H9 (cell line): ENCODE data around the gene ALOX5. TPM values are rescaled to one million over a fixed set of nuclear protein-coding genes. Genes with fewer than 3 reads are reported as not detected.

Experiments
- DNase-seq: peaks from one replicate; pipeline ENCODE4 v3.0.0-alpha.2; 2017
- H2AFZ ChIP-seq: one replicate; pipeline ENCODE4 v1.6.1; 2013; ENCODE audit warnings: mild to moderate bottlenecking, low read length, control low read depth, moderate library complexity
- H2AK5ac ChIP-seq: 2 replicates; pipeline ENCODE4 v1.6.1; 2013; ENCODE audit warnings: low read length, control low read depth, mixed read lengths; ENCODE audit not compliant: insufficient read length
- H2BK120ac ChIP-seq: one replicate; pipeline ENCODE4 v1.6.1; 2013; ENCODE audit warnings: low read depth, mild to moderate bottlenecking, low read length, control low read depth, inconsistent platforms; ENCODE audit not compliant: poor library complexity, severe bottlenecking
- H2BK12ac ChIP-seq: 2 replicates; pipeline ENCODE4 v1.6.1; 2013; ENCODE audit warnings: low read length, control low read depth, mixed read lengths, low read depth; ENCODE audit not compliant: insufficient read length
- H2BK15ac ChIP-seq: 2 replicates; pipeline ENCODE4 v1.6.1; 2013; ENCODE audit warnings: low read depth, low read length, control low read depth
- H2BK20ac ChIP-seq: one replicate; pipeline ENCODE4 v1.6.1; 2013; ENCODE audit warnings: low read depth, mild to moderate bottlenecking, low read length, control low read depth, inconsistent platforms; ENCODE audit not compliant: poor library complexity, severe bottlenecking
- H2BK5ac ChIP-seq: 2 replicates; pipeline ENCODE4 v1.6.1; 2013; ENCODE audit warnings: low read length, control low read depth, mixed read lengths; ENCODE audit not compliant: insufficient read length
- H3K14ac ChIP-seq: 2 replicates; pipeline ENCODE4 v1.6.1; 2013; ENCODE audit warnings: low read length, control low read depth; ENCODE audit not compliant: insufficient read depth
- H3K18ac ChIP-seq: 2 replicates; pipeline ENCODE4 v1.6.1; 2013; ENCODE audit warnings: low read depth, mild to moderate bottlenecking, mixed read lengths, low read length, control low read depth; ENCODE audit not compliant: insufficient read length
- H3K23ac ChIP-seq: 2 replicates; pipeline ENCODE4 v1.6.1; 2013; ENCODE audit warnings: low read length, control low read depth, mixed read lengths, low read depth; ENCODE audit not compliant: insufficient read length
- H3K23me2 ChIP-seq: 2 replicates; pipeline ENCODE4 v1.6.1; 2013; ENCODE audit warnings: low read depth, mild to moderate bottlenecking, mixed read lengths, low read length, control low read depth; ENCODE audit not compliant: insufficient read length, poor library complexity, severe bottlenecking
- H3K27ac ChIP-seq: 2 replicates; pipeline ENCODE4 v1.5.1; 2013; ENCODE audit warnings: low read length, control low read depth, mixed read lengths, low read depth; ENCODE audit not compliant: insufficient read length
- H3K27me3 ChIP-seq: 2 replicates; pipeline ENCODE4 v1.6.1; 2013; ENCODE audit warnings: low read length, control low read depth, inconsistent platforms; ENCODE audit not compliant: insufficient read depth
- H3K4ac ChIP-seq: 2 replicates; pipeline ENCODE4 v1.6.1; 2013; ENCODE audit warnings: low read depth, mild to moderate bottlenecking, control low read depth, inconsistent platforms, low read length, moderate library complexity
- H3K4me1 ChIP-seq: 2 replicates; pipeline ENCODE4 v1.6.1; 2013; ENCODE audit warnings: low read length, control low read depth, inconsistent platforms; ENCODE audit not compliant: insufficient read depth
- H3K4me2 ChIP-seq: 2 replicates; pipeline ENCODE4 v1.6.1; 2013; ENCODE audit warnings: low read length, control low read depth, mixed read lengths; ENCODE audit not compliant: insufficient read length, insufficient read depth
- H3K56ac ChIP-seq: 2 replicates; pipeline ENCODE4 v1.6.1; 2013; ENCODE audit warnings: low read depth, mild to moderate bottlenecking, mixed read lengths, low read length, control low read depth; ENCODE audit not compliant: insufficient read length
- H3K79me1 ChIP-seq: 2 replicates; pipeline ENCODE4 v1.6.1; 2013; ENCODE audit warnings: low read depth, mild to moderate bottlenecking, moderate library complexity, low read length, control low read depth, inconsistent platforms; ENCODE audit not compliant: insufficient read depth, poor library complexity, severe bottlenecking
- H3K79me2 ChIP-seq: 2 replicates; pipeline ENCODE4 v1.6.1; 2013; ENCODE audit warnings: low read length, control low read depth, inconsistent platforms; ENCODE audit not compliant: insufficient read depth
- H3K9ac ChIP-seq: 2 replicates; pipeline ENCODE4 v1.6.1; 2013; ENCODE audit warnings: low read length, control low read depth, mixed read lengths; ENCODE audit not compliant: insufficient read length; ENCODE audit errors: extremely low read depth
- H3K9me3 ChIP-seq: one replicate; pipeline ENCODE4 v1.6.1; 2013; ENCODE audit warnings: low read depth, low read length, inconsistent platforms; ENCODE audit not compliant: control insufficient read depth
- H3T11ph ChIP-seq: one replicate; pipeline ENCODE4 v1.6.1; 2013; ENCODE audit warnings: mild to moderate bottlenecking, low read length, control low read depth, inconsistent platforms
- H4K20me1 ChIP-seq: one replicate; pipeline ENCODE4 v1.6.1; 2013; ENCODE audit not compliant: control insufficient read depth, insufficient read length, insufficient read depth
- H4K5ac ChIP-seq: 2 replicates; pipeline ENCODE4 v1.6.1; 2013; ENCODE audit warnings: low read depth, mild to moderate bottlenecking, mixed read lengths, low read length, control low read depth; ENCODE audit not compliant: insufficient read length
- H4K8ac ChIP-seq: replicated peaks from 2 replicates; pipeline ENCODE4 v1.6.1; 2013; ENCODE audit warnings: low read length, control low read depth, mixed read lengths, low read depth; ENCODE audit not compliant: insufficient read length
- H4K91ac ChIP-seq: 2 replicates; pipeline ENCODE4 v1.6.1; 2013; ENCODE audit warnings: low read depth, mild to moderate bottlenecking, moderate library complexity, mixed read lengths, low read length, control low read depth; ENCODE audit not compliant: insufficient read length
- H3K27ac Mint-ChIP-seq, 3 experiments: 2 replicates in 2 of 3; 3 replicates in 1 of 3; pipeline ENCODE4 v1.8.0; 2020 to 2021; ENCODE audit warnings: mixed read lengths in 3 of 3, mild to moderate bottlenecking in 1 of 3, moderate library complexity in 1 of 3
- H3K27me3 Mint-ChIP-seq: 2 replicates; pipeline ENCODE4 v1.8.0; 2021; ENCODE audit warnings: low read depth, mild to moderate bottlenecking, moderate library complexity, mixed read lengths
- H3K36me3 Mint-ChIP-seq, 3 experiments: 2 replicates in 2 of 3; 3 replicates in 1 of 3; pipeline ENCODE4 v1.8.0; 2020 to 2021; ENCODE audit warnings: low read depth in 3 of 3, mixed read lengths in 3 of 3; ENCODE audit not compliant: insufficient read depth in 1 of 3
- H3K4me1 Mint-ChIP-seq, 2 experiments: 2 replicates each; pipeline ENCODE4 v1.8.0; 2020; ENCODE audit warnings: mixed read lengths in 2 of 2
- H3K4me3 Mint-ChIP-seq, 2 experiments: 2 replicates in 1 of 2; 3 replicates in 1 of 2; pipeline ENCODE4 v1.8.0; 2020 to 2021; ENCODE audit warnings: mild to moderate bottlenecking in 2 of 2, mixed read lengths in 2 of 2, moderate library complexity in 1 of 2
- H3K9me3 Mint-ChIP-seq, 2 experiments: 2 replicates in 1 of 2; 3 replicates in 1 of 2; pipeline ENCODE4 v1.8.0; 2020; ENCODE audit warnings: mild to moderate bottlenecking in 2 of 2, mixed read lengths in 2 of 2, moderate library complexity in 1 of 2
- CTCF ChIP-seq: fragments of 200-600 bp; sonication (generic); conservative IDR thresholded peaks from 3 replicates; pipeline ENCODE4 v1.8.0; 2021; ENCODE audit warnings: antibody characterized with exemption, mild to moderate bottlenecking
- WGBS: extraction: QIAGEN DNeasy Blood & Tissue Kit; methylation state at CpG from one replicate; pipeline ENCODE4 v1.1.7; 2013; ENCODE audit warnings: missing lambda C conversion rate, low lambda C conversion rate, mixed read lengths; ENCODE audit not compliant: insufficient read length; ENCODE audit errors: extremely low coverage; 5-methylcytosine and 5-hydroxymethylcytosine counted together
- total RNA-seq: library from RNA; stranded (reverse); gene quantifications from 2 replicates; pipeline ENCODE4 v1.2.1, GENCODE V29; 2021

The ALOX5 gene
- total RNA-seq, 1 experiment from 2014 or later: 3.7 TPM

GRCh38 chr10:45370202-45370955 is 3.6 kb upstream of the ALOX5 start:
- Histone ChIP-seq H2BK20ac (no peak overlapping the region), H3K56ac (no peak overlapping the region), H3K27ac (no peak overlapping the region), H3K23me2 (peaks cover 12% of the 10 kb centered on the region), H3K4me2 (no peak overlapping the region), H3K18ac (no peak overlapping the region), H3K9me3 (no peaks in the 10 kb centered on the region), H2BK5ac (no peak overlapping the region), H2BK120ac (no peak overlapping the region), H3K4ac (no peak overlapping the region), H2AK5ac (no peak overlapping the region), H4K5ac (no peak overlapping the region), H2BK15ac (no peak overlapping the region), H4K8ac (no peak overlapping the region), H3K79me2 (no peaks in the 10 kb centered on the region), H3K27me3 (peaks cover 15% of the 10 kb centered on the region; the same call in 1 of the 2 replicates), H3K4me1 (no peaks in the 10 kb centered on the region), H3T11ph (no peak overlapping the region), H2BK12ac (no peak overlapping the region), H2AFZ (no peak overlapping the region), H3K79me1 (no peaks in the 10 kb centered on the region), H3K23ac (no peak overlapping the region), H4K20me1 (no peaks in the 10 kb centered on the region), H3K9ac (no peak overlapping the region), H4K91ac (no peak overlapping the region), H3K14ac (no peak overlapping the region)
- Mint-ChIP-seq H3K27ac (no peak overlapping the region), H3K9me3 (peaks cover 0 to 4% of the 10 kb centered on the region in 2 experiments; a peak in 1 of 5 replicates), H3K36me3 (no peaks in the 10 kb centered on the region; a peak in 1 of 7 replicates), H3K4me3 (no peak overlapping the region), H3K4me1 (peaks cover 7 to 9% of the 10 kb centered on the region in 2 experiments; a peak in 3 of 4 replicates), H3K27me3 (peaks cover 87% of the 10 kb centered on the region)
- TF ChIP-seq CTCF: no peak
- DNase-seq: no peak
- WGBS: no CpG with 5 or more reads among the region's 6 CpGs
